Measurements from ENCODE around the gene RPS3. TPM values are rescaled to one million over a fixed set of nuclear protein-coding genes. Genes with fewer than 3 reads are reported as not detected.

RPS3 gene
- polyA plus RNA-seq, 1 experiment: 3,005 TPM

- TF ChIP-seq CTCF (IDR thresholded peaks at IDR 0.05; ENCODE audit: insufficient read depth, low read depth, low read length): no peak
- Histone ChIP-seq H3K4me3 (ENCODE audit: low read depth, low read length) (no peak overlapping the region), H3K27me3 (ENCODE audit: control insufficient read depth, insufficient read depth, low read length) (peaks cover 9% of the 10 kb centered on the region), H3K36me3 (ENCODE audit: control insufficient read depth, insufficient read depth, low read length) (no peaks in the 10 kb centered on the region)
- no peak for DNase-seq (ENCODE audit: low read depth)
- CTCF ChIA-PET: interaction anchor here (1.6 kb wide), 1 partner anchor 9 kb away, joined by 7 read pairs; no protein-coding TSS in a partner anchor
- POLR2A ChIA-PET: no interaction called here
Measured at GRCh38 chr11:75394085-75394840, 5.1 kb upstream of the RPS3 start.

- Histone ChIP-seq H3K27me3 (ENCODE audit: control insufficient read depth, insufficient read depth, low read length) (peaks cover 2% of the 10 kb centered on the region; the same call in 1 of the 2 replicates), H3K4me3 (ENCODE audit: low read depth, low read length) (no peak overlapping the region), H3K36me3 (ENCODE audit: control insufficient read depth, insufficient read depth, low read length) (peaks cover 14% of the 10 kb centered on the region)
- no peak for DNase-seq (ENCODE audit: low read depth)
- TF ChIP-seq CTCF (IDR thresholded peaks at IDR 0.05; ENCODE audit: insufficient read depth, low read depth, low read length): no peak
- ChIA-PET CTCF (interaction anchor here (0.6 to 2.7 kb wide), 4 partner anchors 10 to 152 kb away, joined by 3 to 13 read pairs (median 6); no protein-coding TSS in a partner anchor), POLR2A (no interaction called here)
Measured at GRCh38 chr11:75398906-75399305, 412 bp upstream of the RPS3 start.

- Histone ChIP-seq H3K27me3 (ENCODE audit: control insufficient read depth, insufficient read depth, low read length) (no peaks in the 10 kb centered on the region), H3K4me3 (ENCODE audit: low read depth, low read length) (peak overlapping the region; percentile 69), H3K36me3 (ENCODE audit: control insufficient read depth, insufficient read depth, low read length) (peaks cover 22% of the 10 kb centered on the region)
- CTCF ChIA-PET: interaction anchor here (0.5 to 2.7 kb wide), 5 partner anchors 8 to 121 kb away, joined by 3 to 10 read pairs (median 4); no protein-coding TSS in a partner anchor
- POLR2A ChIA-PET: interaction anchor here (0.6 kb wide), 1 partner anchor 37 kb away, joined by 21 read pairs; no protein-coding TSS in a partner anchor
- DNase-seq (ENCODE audit: low read depth): no peak
- TF ChIP-seq CTCF (IDR thresholded peaks at IDR 0.05; ENCODE audit: insufficient read depth, low read depth, low read length): no peak
Measured at GRCh38 chr11:75400146-75400865, 988 bp downstream of the RPS3 start.

GRCh38 chr11:75402002-75402773 lies 2.9 kb downstream of the RPS3 start:
- CTCF ChIA-PET: interaction anchor here (2.9 kb wide), 1 partner anchor 13 kb away, joined by 12 read pairs; no protein-coding TSS in a partner anchor
- peaks cover 27% of the 10 kb centered on the region for H3K36me3 ChIP-seq (ENCODE audit: control insufficient read depth, insufficient read depth, low read length)
- H3K27me3 ChIP-seq (ENCODE audit: control insufficient read depth, insufficient read depth, low read length): no peaks in the 10 kb centered on the region
- POLR2A ChIA-PET: no interaction called here
- DNase-seq (ENCODE audit: low read depth): no peak
- TF ChIP-seq CTCF (IDR thresholded peaks at IDR 0.05; ENCODE audit: insufficient read depth, low read depth, low read length): no peak
- H3K4me3 ChIP-seq (ENCODE audit: low read depth, low read length): no peak overlapping the region

All from BJ (cell line).